Measurements from ENCODE around the gene RENBP. TPM values are rescaled to one million over a fixed set of nuclear protein-coding genes. Genes with fewer than 3 reads are reported as not detected.
A peak's percentile ranks its signal among the peaks of the same experiment; 100 is the strongest.
"Not testable (repeated sequence)": the region's sequence is repeated elsewhere in the genome, so short reads cannot be mapped to it uniquely, and the experiment has no call there.

RENBP gene
- total RNA-seq, 1 experiment from 2014 or later = 7.1 TPM

DNA sequence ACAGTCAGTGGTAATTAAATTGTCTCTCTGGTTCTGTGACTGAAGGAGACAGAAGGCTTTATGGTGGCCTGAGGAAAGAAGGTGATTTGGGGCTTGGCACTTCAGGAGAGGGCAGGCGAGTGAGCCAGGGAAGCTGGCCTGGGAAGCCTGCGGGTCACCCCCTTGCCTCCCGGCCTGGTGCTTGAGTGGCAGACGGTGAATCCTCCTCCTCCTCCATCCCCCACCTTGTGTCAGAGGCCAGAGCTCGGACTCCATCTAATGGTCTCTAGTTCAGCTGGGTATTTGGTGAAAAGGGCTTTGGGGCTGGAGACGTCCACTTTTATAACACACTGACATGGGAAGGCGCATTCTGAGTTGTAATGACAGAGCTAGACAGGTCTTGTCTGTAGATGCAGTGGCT, 36.8 kb upstream of the RENBP start:
- H3K23me2 ChIP-seq (ENCODE audit: insufficient read length, low read depth, low read length, poor library complexity, severe bottlenecking) = no peaks in the 10 kb centered on the region
- H3K14ac ChIP-seq (ENCODE audit: insufficient read depth, low read length) = no peak overlapping the region
- no peak overlapping the region for H4K91ac ChIP-seq (ENCODE audit: insufficient read length, low read depth, low read length)
- H3K23ac ChIP-seq (ENCODE audit: insufficient read length, low read depth, low read length) = no peak overlapping the region
- H2BK5ac ChIP-seq (ENCODE audit: insufficient read length, low read length) = no peak overlapping the region
- no peak overlapping the region for H2BK12ac ChIP-seq (ENCODE audit: insufficient read length, low read depth, low read length)
- no peaks in the 10 kb centered on the region for H4K20me1 ChIP-seq (ENCODE audit: control insufficient read depth, insufficient read depth, insufficient read length)
- DNase-seq = no peak
- peaks cover 7 to 10% (median 8%) of the 10 kb centered on the region in 3 experiments; a peak in 6 of 7 replicates for H3K36me3 Mint-ChIP-seq (ENCODE audit: insufficient read depth in 1 of 3, low read depth in 3 of 3)
- no peak overlapping the region for H4K5ac ChIP-seq (ENCODE audit: insufficient read length, low read depth, low read length)
- H2AK5ac ChIP-seq (ENCODE audit: insufficient read length, low read length) = no peak overlapping the region
- no peak overlapping the region for H2BK120ac ChIP-seq (ENCODE audit: low read depth, low read length, poor library complexity, severe bottlenecking)
- no peak overlapping the region for H2BK20ac ChIP-seq (ENCODE audit: low read depth, low read length, poor library complexity, severe bottlenecking)
- peaks cover 0 to 10% of the 10 kb centered on the region in 2 experiments; a peak in 2 of 4 replicates for H3K4me1 Mint-ChIP-seq
- H3T11ph ChIP-seq (ENCODE audit: low read length) = no peak overlapping the region
- TF ChIP-seq, protein P1, sequence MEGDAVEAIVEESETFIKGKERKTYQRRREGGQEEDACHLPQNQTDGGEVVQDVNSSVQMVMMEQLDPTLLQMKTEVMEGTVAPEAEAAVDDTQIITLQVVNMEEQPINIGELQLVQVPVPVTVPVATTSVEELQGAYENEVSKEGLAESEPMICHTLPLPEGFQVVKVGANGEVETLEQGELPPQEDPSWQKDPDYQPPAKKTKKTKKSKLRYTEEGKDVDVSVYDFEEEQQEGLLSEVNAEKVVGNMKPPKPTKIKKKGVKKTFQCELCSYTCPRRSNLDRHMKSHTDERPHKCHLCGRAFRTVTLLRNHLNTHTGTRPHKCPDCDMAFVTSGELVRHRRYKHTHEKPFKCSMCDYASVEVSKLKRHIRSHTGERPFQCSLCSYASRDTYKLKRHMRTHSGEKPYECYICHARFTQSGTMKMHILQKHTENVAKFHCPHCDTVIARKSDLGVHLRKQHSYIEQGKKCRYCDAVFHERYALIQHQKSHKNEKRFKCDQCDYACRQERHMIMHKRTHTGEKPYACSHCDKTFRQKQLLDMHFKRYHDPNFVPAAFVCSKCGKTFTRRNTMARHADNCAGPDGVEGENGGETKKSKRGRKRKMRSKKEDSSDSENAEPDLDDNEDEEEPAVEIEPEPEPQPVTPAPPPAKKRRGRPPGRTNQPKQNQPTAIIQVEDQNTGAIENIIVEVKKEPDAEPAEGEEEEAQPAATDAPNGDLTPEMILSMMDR (conservative IDR thresholded peaks at IDR 0.05) = no peak
- no peak overlapping the region for H4K8ac ChIP-seq (replicated peaks; ENCODE audit: insufficient read length, low read depth, low read length)
- H3K4ac ChIP-seq (ENCODE audit: low read depth, low read length) = no peak overlapping the region; the same call in 1 of the 2 replicates
- H3K18ac ChIP-seq (ENCODE audit: insufficient read length, low read depth, low read length) = no peak overlapping the region
- no peak overlapping the region for H3K9ac ChIP-seq (ENCODE audit: extremely low read depth, insufficient read length, low read length)
- peaks cover 39 to 46% of the 10 kb centered on the region in 2 experiments for H3K9me3 Mint-ChIP-seq
- no peak overlapping the region for H2BK15ac ChIP-seq (ENCODE audit: low read depth, low read length)
- no peak overlapping the region for H2AFZ ChIP-seq (ENCODE audit: low read length)
- H3K79me2 ChIP-seq (ENCODE audit: insufficient read depth, low read length) = no peaks in the 10 kb centered on the region
- no peaks in the 10 kb centered on the region for H3K4me1 ChIP-seq (ENCODE audit: insufficient read depth, low read length)
- H3K9me3 ChIP-seq (ENCODE audit: control insufficient read depth, low read depth, low read length) = peaks cover 12% of the 10 kb centered on the region
- peak overlapping the region in 2 of 3 experiments; percentile 8 to 24; a peak in 2 of 7 replicates for H3K27ac Mint-ChIP-seq
- no peaks in the 10 kb centered on the region for H3K79me1 ChIP-seq (ENCODE audit: insufficient read depth, low read depth, low read length, poor library complexity, severe bottlenecking)
- WGBS (ENCODE audit: extremely low coverage, insufficient read length, low lambda C conversion rate) = no CpG with 5 or more reads among the region's 7 CpGs
- no peak overlapping the region for H3K27ac ChIP-seq (ENCODE audit: insufficient read length, low read depth, low read length)
- no peaks in the 10 kb centered on the region for H3K27me3 ChIP-seq (ENCODE audit: insufficient read depth, low read length)
- H3K4me3 Mint-ChIP-seq = no peak overlapping the region; a peak in 1 of 5 replicates
- no peak overlapping the region for H3K56ac ChIP-seq (ENCODE audit: insufficient read length, low read depth, low read length)
- peaks cover 2% of the 10 kb centered on the region for H3K27me3 Mint-ChIP-seq (ENCODE audit: low read depth)
- H3K4me2 ChIP-seq (ENCODE audit: insufficient read depth, insufficient read length, low read length) = no peak overlapping the region

DNA sequence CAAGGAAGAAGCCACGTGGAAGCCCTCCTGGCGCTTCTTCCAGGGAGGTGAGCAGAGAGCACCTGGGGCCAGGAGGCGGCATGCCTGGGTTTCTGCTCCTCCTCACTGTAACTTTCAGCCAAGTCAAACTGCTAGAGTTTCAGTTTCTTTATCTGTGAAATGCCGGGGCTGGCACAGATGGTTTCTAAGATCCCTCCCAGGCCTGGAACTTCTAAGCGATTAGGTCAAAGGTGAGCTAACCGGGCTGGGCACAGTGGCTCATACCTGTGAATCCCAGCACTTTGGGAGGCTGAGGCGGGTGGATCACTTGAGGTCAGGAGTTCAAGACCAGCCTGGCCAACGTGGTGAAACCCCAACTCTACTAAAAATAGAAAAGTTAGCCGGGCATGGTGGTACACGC, 36.0 kb upstream of the RENBP start:
- H3K27ac Mint-ChIP-seq; H4K8ac ChIP-seq (replicated peaks; ENCODE audit: insufficient read length, low read depth, low read length); H3K56ac ChIP-seq (ENCODE audit: insufficient read length, low read depth, low read length); H3K23me2 ChIP-seq (ENCODE audit: insufficient read length, low read depth, low read length, poor library complexity, severe bottlenecking); H2BK12ac ChIP-seq (ENCODE audit: insufficient read length, low read depth, low read length); H4K5ac ChIP-seq (ENCODE audit: insufficient read length, low read depth, low read length); H3K27me3 ChIP-seq (ENCODE audit: insufficient read depth, low read length); H3K18ac ChIP-seq (ENCODE audit: insufficient read length, low read depth, low read length); H4K20me1 ChIP-seq (ENCODE audit: control insufficient read depth, insufficient read depth, insufficient read length); H3K27me3 Mint-ChIP-seq (ENCODE audit: low read depth); H2BK15ac ChIP-seq (ENCODE audit: low read depth, low read length); H4K91ac ChIP-seq (ENCODE audit: insufficient read length, low read depth, low read length); H3K4me3 Mint-ChIP-seq; H3K79me2 ChIP-seq (ENCODE audit: insufficient read depth, low read length); H2BK20ac ChIP-seq (ENCODE audit: low read depth, low read length, poor library complexity, severe bottlenecking); H2AK5ac ChIP-seq (ENCODE audit: insufficient read length, low read length); DNase-seq; H3K4me2 ChIP-seq (ENCODE audit: insufficient read depth, insufficient read length, low read length); H3K27ac ChIP-seq (ENCODE audit: insufficient read length, low read depth, low read length); H3K9ac ChIP-seq (ENCODE audit: extremely low read depth, insufficient read length, low read length); H3K14ac ChIP-seq (ENCODE audit: insufficient read depth, low read length); H3K23ac ChIP-seq (ENCODE audit: insufficient read length, low read depth, low read length); H3K79me1 ChIP-seq (ENCODE audit: insufficient read depth, low read depth, low read length, poor library complexity, severe bottlenecking); H3K4ac ChIP-seq (ENCODE audit: low read depth, low read length); H2BK5ac ChIP-seq (ENCODE audit: insufficient read length, low read length); H2BK120ac ChIP-seq (ENCODE audit: low read depth, low read length, poor library complexity, severe bottlenecking); H3T11ph ChIP-seq (ENCODE audit: low read length); H3K4me1 ChIP-seq (ENCODE audit: insufficient read depth, low read length); H2AFZ ChIP-seq (ENCODE audit: low read length): not testable (repeated sequence)
- WGBS (ENCODE audit: extremely low coverage, insufficient read length, low lambda C conversion rate) = no CpG with 5 or more reads among the region's 10 CpGs
- H3K9me3 ChIP-seq (ENCODE audit: control insufficient read depth, low read depth, low read length) = peaks cover 12% of the 10 kb centered on the region
- H3K4me1 Mint-ChIP-seq = peaks cover 0 to 10% of the 10 kb centered on the region in 2 experiments; a peak in 2 of 4 replicates
- peaks cover 7 to 11% (median 10%) of the 10 kb centered on the region in 3 experiments; a peak in 6 of 7 replicates for H3K36me3 Mint-ChIP-seq (ENCODE audit: insufficient read depth in 1 of 3, low read depth in 3 of 3)
- H3K9me3 Mint-ChIP-seq = peaks cover 34 to 49% of the 10 kb centered on the region in 2 experiments
